Panc1 (cell line): ENCODE measurements around the gene SLC2A6. TPM values are rescaled to one million over a fixed set of nuclear protein-coding genes. Genes with fewer than 3 reads are reported as not detected.
A peak's percentile ranks its signal among the peaks of the same experiment; 100 is the strongest.

ENCODE experiments used
- ATAC-seq: fragments of 200-7000 bp; cut with Tn5 transposase; 2 replicates; pipeline ENCODE4 v1.9.1; 2020; ENCODE audit warnings: mild to moderate bottlenecking, moderate library complexity
- BruUV-seq: library from RNA; stranded (reverse); fragments of 400-500 nt; replicated peaks from 2 replicates; lab custom pipeline; 2021; lab: Mats Ljungman, UMichigan
- CTCF ChIA-PET: fragments of 300-600 bp; sonication (Branson Sonifier 250); formaldehyde crosslinking; loops from one replicate; lab custom pipeline; 2022; ENCODE audit warnings: antibody characterized with exemption; lab: Charles Lee
- POLR2A ChIA-PET: fragments of 300-600 bp; sonication (Branson Sonifier 250); formaldehyde crosslinking; loops from one replicate; lab custom pipeline; 2022; ENCODE audit warnings: antibody characterized with exemption; lab: Charles Lee
- DNase-seq: peaks from one replicate; pipeline ENCODE4 v3.0.0-alpha.2; 2010; ENCODE audit warnings: low read depth, low spot score
- H3K27ac ChIP-seq: 2 replicates; pipeline ENCODE4 v1.5.1; 2011; ENCODE audit warnings: mild to moderate bottlenecking, low read length, inconsistent platforms
- H3K27me3 ChIP-seq: fragments of 200-500 bp; sonication (Bioruptor generic); 2 replicates; pipeline ENCODE4 v1.6.0; 2014; ENCODE audit warnings: low read length, inconsistent platforms; ENCODE audit not compliant: control insufficient read depth, insufficient read depth
- H3K36me3 ChIP-seq: fragments of 200-500 bp; sonication (Bioruptor generic); 2 replicates; pipeline ENCODE4 v1.5.1; 2014; ENCODE audit warnings: inconsistent platforms, mild to moderate bottlenecking, low read length, moderate library complexity; ENCODE audit not compliant: control insufficient read depth, insufficient read depth
- H3K4me1 ChIP-seq: 2 replicates; pipeline ENCODE4 v1.5.1; 2011; ENCODE audit warnings: inconsistent platforms, mild to moderate bottlenecking, low read length, moderate library complexity; ENCODE audit not compliant: control insufficient read depth, insufficient read depth
- H3K4me3 ChIP-seq, 2 experiments: 2 replicates each; pipeline ENCODE4 v1.5.1; 2011 to 2012; ENCODE audit warnings: low read depth in 2 of 2, low read length in 2 of 2, mild to moderate bottlenecking in 2 of 2, inconsistent platforms in 1 of 2, moderate library complexity in 1 of 2
- H3K9me3 ChIP-seq: fragments of 200-500 bp; sonication (Bioruptor generic); 2 replicates; pipeline ENCODE4 v1.5.1; 2014; ENCODE audit warnings: low read depth, mild to moderate bottlenecking, inconsistent platforms, low read length, moderate library complexity; ENCODE audit not compliant: control insufficient read depth, insufficient read depth
- CTCF ChIP-seq: fragments of 450-650 bp; IDR thresholded peaks from 2 replicates; pipeline ENCODE4 v1.5.1; 2017; ENCODE audit warnings: mild to moderate bottlenecking
- POLR2AphosphoS5 ChIP-seq: IDR thresholded peaks from 2 replicates; pipeline ENCODE4 v1.6.1; 2012; ENCODE audit warnings: mild to moderate bottlenecking, low read depth, low read length, moderate library complexity
- REST ChIP-seq, 2 experiments: IDR thresholded peaks; 2 replicates each; pipeline ENCODE4 v1.6.1; 2011 to 2012; ENCODE audit warnings: low read depth in 2 of 2, control low read depth in 1 of 2, low read length in 1 of 2, mild to moderate bottlenecking in 1 of 2, moderate library complexity in 1 of 2; ENCODE audit not compliant: insufficient read depth in 1 of 2
- SIN3A ChIP-seq: IDR thresholded peaks from 2 replicates; pipeline ENCODE4 v1.6.1; 2012; ENCODE audit warnings: low read depth, mild to moderate bottlenecking, low read length, moderate library complexity, borderline replicate concordance; ENCODE audit not compliant: insufficient read depth
- TCF7L2 ChIP-seq: IDR thresholded peaks from 2 replicates; pipeline ENCODE4 v1.6.1; 2011; ENCODE audit warnings: mild to moderate bottlenecking, low read depth, low read length, inconsistent platforms
- in situ Hi-C: cut with HindIII; loops from 2 replicates; pipeline ENCODE4 v1.10.0; 2016; ENCODE audit warnings: low sequenced_read_pairs, low pct_unique_long_range_greater_than_20kb
- intact Hi-C: fragments of 100-400 bp; cut with micrococcal nuclease; formaldehyde crosslinking; loops from one replicate; pipeline ENCODE4 v1.10.0; 2022; ENCODE audit not compliant: unreplicated experiment
- total RNA-seq: library from RNA; stranded (reverse); gene quantifications from one replicate; pipeline ENCODE4 v1.2.1, GENCODE V29; 2021; ENCODE audit not compliant: unreplicated experiment

SLC2A6 gene
- total RNA-seq, 1 experiment from 2014 or later: 48.2 TPM

- no peak for TF ChIP-seq TCF7L2
- ChIA-PET POLR2A (no interaction called here), CTCF (no interaction called here)
- H3K9me3 ChIP-seq: no peaks in the 10 kb centered on the region
- H3K27me3 ChIP-seq: no peaks in the 10 kb centered on the region
- intact Hi-C loops: no loop called here
- H3K27ac ChIP-seq: no peak overlapping the region
- BruUV-seq: no TSS peak
- no peaks in the 10 kb centered on the region for H3K36me3 ChIP-seq
- H3K4me1 ChIP-seq: no peaks in the 10 kb centered on the region
- ATAC-seq: no peak
- no peak overlapping the region for H3K4me3 ChIP-seq
- DNase-seq: no peak
- in situ Hi-C loops: no loop called here
Observed at GRCh38 chr9:133433351-133433843, 45.5 kb downstream of the SLC2A6 start.

- in situ Hi-C loops (no loop called here), intact Hi-C loops (no loop called here)
- ATAC-seq: no peak
- BruUV-seq: no TSS peak
- POLR2A ChIA-PET: no interaction called here
- H3K9me3 ChIP-seq: no peaks in the 10 kb centered on the region
- H3K27ac ChIP-seq: no peak overlapping the region
- no peak for TF ChIP-seq POLR2AphosphoS5
- no peak for TF ChIP-seq SIN3A
- no peak for TF ChIP-seq CTCF
- TF ChIP-seq REST (IDR thresholded peaks at IDR 0.05; ENCODE audit: insufficient read depth in 1 of 2, low read depth in 2 of 2, low read length in 1 of 2): no peak
- TF ChIP-seq TCF7L2: no peak
- CTCF ChIA-PET: no interaction called here
- H3K27me3 ChIP-seq: no peaks in the 10 kb centered on the region
- H3K4me3 ChIP-seq: no peak overlapping the region
- H3K4me1 ChIP-seq: peaks cover 6% of the 10 kb centered on the region; the same call in 1 of the 2 replicates
- H3K36me3 ChIP-seq: no peaks in the 10 kb centered on the region
- no peak for DNase-seq
Observed at GRCh38 chr9:133430244-133430643, 48.7 kb downstream of the SLC2A6 start.

GRCh38 chr9:133429641-133430161 is 49.2 kb downstream of the SLC2A6 start:
- H3K4me3 ChIP-seq: peak overlapping the region in 1 of 2 experiments; percentile 8; a peak in 1 of 4 replicates
- TF ChIP-seq POLR2AphosphoS5: no peak
- peak; percentile 80 for TF ChIP-seq CTCF
- intact Hi-C loops: no loop called here
- H3K36me3 ChIP-seq: no peaks in the 10 kb centered on the region
- no peak overlapping the region for H3K27ac ChIP-seq
- ChIA-PET CTCF (no interaction called here), POLR2A (no interaction called here)
- no peaks in the 10 kb centered on the region for H3K27me3 ChIP-seq
- DNase-seq (no peak), ATAC-seq (peak; percentile 85)
- H3K9me3 ChIP-seq: no peaks in the 10 kb centered on the region
- BruUV-seq: no TSS peak
- in situ Hi-C loops: no loop called here
- H3K4me1 ChIP-seq: peaks cover 6% of the 10 kb centered on the region; the same call in 1 of the 2 replicates
